Panc1 (cell line): Measurements from ENCODE around the gene CAMK2A. TPM values are rescaled to one million over a fixed set of nuclear protein-coding genes. Genes with fewer than 3 reads are reported as not detected.
A peak's percentile ranks its signal among the peaks of the same experiment; 100 is the strongest.

Source experiments
- ATAC-seq: fragments of 200-7000 bp; cut with Tn5 transposase; 2 replicates; pipeline ENCODE4 v1.9.1; 2020; ENCODE audit warnings: mild to moderate bottlenecking, moderate library complexity
- BruUV-seq: library from RNA; stranded (reverse); fragments of 400-500 nt; replicated peaks from 2 replicates; lab custom pipeline; 2021; lab: Mats Ljungman, UMichigan
- CTCF ChIA-PET: fragments of 300-600 bp; sonication (Branson Sonifier 250); formaldehyde crosslinking; loops from one replicate; lab custom pipeline; 2022; ENCODE audit warnings: antibody characterized with exemption; lab: Charles Lee
- POLR2A ChIA-PET: fragments of 300-600 bp; sonication (Branson Sonifier 250); formaldehyde crosslinking; loops from one replicate; lab custom pipeline; 2022; ENCODE audit warnings: antibody characterized with exemption; lab: Charles Lee
- DNase-seq: peaks from one replicate; pipeline ENCODE4 v3.0.0-alpha.2; 2010; ENCODE audit warnings: low read depth, low spot score
- H3K27ac ChIP-seq: 2 replicates; pipeline ENCODE4 v1.5.1; 2011; ENCODE audit warnings: mild to moderate bottlenecking, low read length, inconsistent platforms
- H3K27me3 ChIP-seq: fragments of 200-500 bp; sonication (Bioruptor generic); 2 replicates; pipeline ENCODE4 v1.6.0; 2014; ENCODE audit warnings: low read length, inconsistent platforms; ENCODE audit not compliant: control insufficient read depth, insufficient read depth
- H3K36me3 ChIP-seq: fragments of 200-500 bp; sonication (Bioruptor generic); 2 replicates; pipeline ENCODE4 v1.5.1; 2014; ENCODE audit warnings: inconsistent platforms, mild to moderate bottlenecking, low read length, moderate library complexity; ENCODE audit not compliant: control insufficient read depth, insufficient read depth
- H3K4me1 ChIP-seq: 2 replicates; pipeline ENCODE4 v1.5.1; 2011; ENCODE audit warnings: inconsistent platforms, mild to moderate bottlenecking, low read length, moderate library complexity; ENCODE audit not compliant: control insufficient read depth, insufficient read depth
- H3K4me3 ChIP-seq, 2 experiments: 2 replicates each; pipeline ENCODE4 v1.5.1; 2011 to 2012; ENCODE audit warnings: low read depth in 2 of 2, low read length in 2 of 2, mild to moderate bottlenecking in 2 of 2, inconsistent platforms in 1 of 2, moderate library complexity in 1 of 2
- H3K9me3 ChIP-seq: fragments of 200-500 bp; sonication (Bioruptor generic); 2 replicates; pipeline ENCODE4 v1.5.1; 2014; ENCODE audit warnings: low read depth, mild to moderate bottlenecking, inconsistent platforms, low read length, moderate library complexity; ENCODE audit not compliant: control insufficient read depth, insufficient read depth
- CTCF ChIP-seq: fragments of 450-650 bp; IDR thresholded peaks from 2 replicates; pipeline ENCODE4 v1.5.1; 2017; ENCODE audit warnings: mild to moderate bottlenecking
- POLR2AphosphoS5 ChIP-seq: IDR thresholded peaks from 2 replicates; pipeline ENCODE4 v1.6.1; 2012; ENCODE audit warnings: mild to moderate bottlenecking, low read depth, low read length, moderate library complexity
- REST ChIP-seq, 2 experiments: IDR thresholded peaks; 2 replicates each; pipeline ENCODE4 v1.6.1; 2011 to 2012; ENCODE audit warnings: low read depth in 2 of 2, control low read depth in 1 of 2, low read length in 1 of 2, mild to moderate bottlenecking in 1 of 2, moderate library complexity in 1 of 2; ENCODE audit not compliant: insufficient read depth in 1 of 2
- SIN3A ChIP-seq: IDR thresholded peaks from 2 replicates; pipeline ENCODE4 v1.6.1; 2012; ENCODE audit warnings: low read depth, mild to moderate bottlenecking, low read length, moderate library complexity, borderline replicate concordance; ENCODE audit not compliant: insufficient read depth
- TCF7L2 ChIP-seq: IDR thresholded peaks from 2 replicates; pipeline ENCODE4 v1.6.1; 2011; ENCODE audit warnings: mild to moderate bottlenecking, low read depth, low read length, inconsistent platforms
- in situ Hi-C: cut with HindIII; loops from 2 replicates; pipeline ENCODE4 v1.10.0; 2016; ENCODE audit warnings: low sequenced_read_pairs, low pct_unique_long_range_greater_than_20kb
- intact Hi-C: fragments of 100-400 bp; cut with micrococcal nuclease; formaldehyde crosslinking; loops from one replicate; pipeline ENCODE4 v1.10.0; 2022; ENCODE audit not compliant: unreplicated experiment
- total RNA-seq: library from RNA; stranded (reverse); gene quantifications from one replicate; pipeline ENCODE4 v1.2.1, GENCODE V29; 2021; ENCODE audit not compliant: unreplicated experiment

The CAMK2A gene
- total RNA-seq, 1 experiment from 2014 or later: 0.51 TPM

GRCh38 chr5:150305557-150305956, 16.0 kb upstream of the CAMK2A start:
- CTCF ChIA-PET: no interaction called here
- in situ Hi-C loops: no loop called here

GRCh38 chr5:150305095-150305494, 15.5 kb upstream of the CAMK2A start:
- Histone ChIP-seq H3K4me1 (peaks cover 24% of the 10 kb centered on the region), H3K9me3 (no peaks in the 10 kb centered on the region), H3K4me3 (no peak overlapping the region), H3K27ac (peak overlapping the region; percentile 57), H3K27me3 (no peaks in the 10 kb centered on the region), H3K36me3 (no peaks in the 10 kb centered on the region)
- no peak for DNase-seq
- in situ Hi-C loops (no loop called here), intact Hi-C loops (no loop called here)
- ChIA-PET CTCF (no interaction called here), POLR2A (no interaction called here)
- TF ChIP-seq SIN3A (no peak), POLR2AphosphoS5 (no peak), CTCF (no peak), REST (IDR thresholded peaks at IDR 0.05; ENCODE audit: insufficient read depth in 1 of 2, low read depth in 2 of 2, low read length in 1 of 2) (no peak), TCF7L2 (no peak)
- ATAC-seq: no peak
- no TSS peak for BruUV-seq

More at GRCh38 chr5:150305557-150305956, 16.0 kb upstream of the CAMK2A start:
- Histone ChIP-seq H3K4me3 (no peak overlapping the region), H3K4me1 (peaks cover 19% of the 10 kb centered on the region; the same call in 1 of the 2 replicates), H3K9me3 (no peaks in the 10 kb centered on the region), H3K36me3 (no peaks in the 10 kb centered on the region), H3K27me3 (no peaks in the 10 kb centered on the region), H3K27ac (peak overlapping the region; percentile 57)
- ATAC-seq (no peak), DNase-seq (no peak)
- intact Hi-C loops: no loop called here
- POLR2A ChIA-PET: no interaction called here
- no TSS peak for BruUV-seq
- TF ChIP-seq POLR2AphosphoS5 (no peak), REST (IDR thresholded peaks at IDR 0.05; ENCODE audit: insufficient read depth in 1 of 2, low read depth in 2 of 2, low read length in 1 of 2) (no peak), SIN3A (no peak), TCF7L2 (no peak), CTCF (no peak)
